Astrocyte of the spinal cord (primary cell): ENCODE results near the gene ERBB4.

ENCODE experiments used
- DNase-seq: peaks from one replicate; pipeline ENCODE4 v3.0.0; 2011; ENCODE audit warnings: low read depth, low spot score
- H3K4me3 ChIP-seq: 2 replicates; pipeline ENCODE4 v1.5.1; 2011; ENCODE audit warnings: low read depth, mild to moderate bottlenecking, low read length, moderate library complexity
- in situ Hi-C: cut with HindIII; loops from 2 replicates; pipeline ENCODE4 v1.10.0; 2017; ENCODE audit warnings: low sequenced_read_pairs
- TF ChIP-seq, protein P1 (sequence below): IDR thresholded peaks from 2 replicates; pipeline ENCODE4 v1.5.1; 2012; ENCODE audit warnings: low read depth, mild to moderate bottlenecking, low read length, inconsistent platforms

Gene ERBB4

DNA sequence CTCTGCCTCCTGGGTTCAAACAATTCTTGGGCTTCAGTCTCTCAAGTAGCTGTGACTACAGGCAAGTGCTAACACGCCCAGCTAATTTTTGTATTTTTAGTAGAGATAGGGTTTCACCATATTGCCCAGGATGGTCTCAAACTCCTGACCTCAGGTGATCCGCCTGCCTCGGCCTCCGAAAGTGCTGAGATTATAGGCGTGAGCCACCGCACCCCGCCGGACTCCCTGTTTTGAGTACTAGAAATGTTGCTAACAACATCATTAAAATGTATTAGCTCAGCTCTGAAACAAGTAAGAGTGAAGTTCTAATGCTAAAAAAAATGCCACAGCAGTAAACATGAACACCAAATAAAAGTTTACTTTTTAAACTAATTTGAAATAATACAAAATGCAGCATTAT lies 1044.5 kb downstream of the ERBB4 start:
- in situ Hi-C loops: no loop called here
- TF ChIP-seq, protein P1, sequence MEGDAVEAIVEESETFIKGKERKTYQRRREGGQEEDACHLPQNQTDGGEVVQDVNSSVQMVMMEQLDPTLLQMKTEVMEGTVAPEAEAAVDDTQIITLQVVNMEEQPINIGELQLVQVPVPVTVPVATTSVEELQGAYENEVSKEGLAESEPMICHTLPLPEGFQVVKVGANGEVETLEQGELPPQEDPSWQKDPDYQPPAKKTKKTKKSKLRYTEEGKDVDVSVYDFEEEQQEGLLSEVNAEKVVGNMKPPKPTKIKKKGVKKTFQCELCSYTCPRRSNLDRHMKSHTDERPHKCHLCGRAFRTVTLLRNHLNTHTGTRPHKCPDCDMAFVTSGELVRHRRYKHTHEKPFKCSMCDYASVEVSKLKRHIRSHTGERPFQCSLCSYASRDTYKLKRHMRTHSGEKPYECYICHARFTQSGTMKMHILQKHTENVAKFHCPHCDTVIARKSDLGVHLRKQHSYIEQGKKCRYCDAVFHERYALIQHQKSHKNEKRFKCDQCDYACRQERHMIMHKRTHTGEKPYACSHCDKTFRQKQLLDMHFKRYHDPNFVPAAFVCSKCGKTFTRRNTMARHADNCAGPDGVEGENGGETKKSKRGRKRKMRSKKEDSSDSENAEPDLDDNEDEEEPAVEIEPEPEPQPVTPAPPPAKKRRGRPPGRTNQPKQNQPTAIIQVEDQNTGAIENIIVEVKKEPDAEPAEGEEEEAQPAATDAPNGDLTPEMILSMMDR: no peak
- DNase-seq: no peak
- H3K4me3 ChIP-seq: no peak overlapping the region

DNA sequence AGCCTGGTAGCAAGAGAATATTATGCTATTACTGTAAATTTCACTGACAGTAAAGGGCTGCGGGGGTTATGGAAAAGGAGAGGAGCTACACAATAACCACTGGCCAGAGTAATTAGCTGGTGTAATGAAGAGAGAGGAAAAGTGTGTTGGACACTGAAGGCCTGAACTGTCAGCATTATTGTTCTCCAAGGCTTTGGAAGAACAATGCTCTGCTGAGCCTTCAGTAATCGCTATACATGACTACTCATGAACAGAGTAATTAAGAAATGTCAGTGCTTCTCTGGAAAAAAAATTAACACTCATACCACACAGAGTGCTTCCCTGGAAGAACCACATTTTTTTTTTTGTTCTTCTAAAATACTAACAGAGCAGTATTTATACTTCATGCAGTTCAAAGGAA lies 1050.9 kb downstream of the ERBB4 start:
- in situ Hi-C loops: no loop called here
- no peak for DNase-seq

DNA sequence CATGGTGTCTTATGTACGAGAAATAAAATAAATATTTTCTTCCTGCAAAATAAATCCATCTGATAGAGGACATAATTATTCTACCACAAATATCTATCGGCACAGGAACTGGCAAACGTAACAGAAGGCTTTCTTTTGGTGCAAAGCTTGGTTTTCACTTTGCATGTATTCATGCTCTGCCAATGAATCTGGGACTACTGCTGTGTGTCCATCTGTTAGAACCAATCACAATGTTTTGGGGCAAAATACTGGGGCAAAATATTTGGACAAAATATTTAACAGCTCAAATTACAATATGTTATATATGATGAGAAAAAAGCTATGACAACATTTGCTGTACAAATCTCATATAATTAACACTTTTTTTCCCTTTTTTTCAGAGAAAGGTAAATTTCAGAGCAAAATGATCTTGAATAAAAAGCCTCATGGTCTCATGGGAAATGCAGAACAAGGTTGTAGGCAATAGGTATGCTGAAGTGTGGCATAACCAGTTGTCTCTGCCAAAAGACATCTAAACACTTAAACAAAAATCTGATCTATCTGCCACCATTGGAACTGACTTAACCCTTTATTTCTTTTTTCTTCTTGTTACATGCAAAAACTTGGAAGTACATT lies 1059.0 kb downstream of the ERBB4 start:
- H3K4me3 ChIP-seq: no peak overlapping the region
- TF ChIP-seq, protein P1: no peak
- DNase-seq: no peak
- in situ Hi-C loops: no loop called here

More for the DNA sequence above, 1050.9 kb downstream of the ERBB4 start:
- no peak overlapping the region for H3K4me3 ChIP-seq
- TF ChIP-seq, protein P1: no peak

DNA sequence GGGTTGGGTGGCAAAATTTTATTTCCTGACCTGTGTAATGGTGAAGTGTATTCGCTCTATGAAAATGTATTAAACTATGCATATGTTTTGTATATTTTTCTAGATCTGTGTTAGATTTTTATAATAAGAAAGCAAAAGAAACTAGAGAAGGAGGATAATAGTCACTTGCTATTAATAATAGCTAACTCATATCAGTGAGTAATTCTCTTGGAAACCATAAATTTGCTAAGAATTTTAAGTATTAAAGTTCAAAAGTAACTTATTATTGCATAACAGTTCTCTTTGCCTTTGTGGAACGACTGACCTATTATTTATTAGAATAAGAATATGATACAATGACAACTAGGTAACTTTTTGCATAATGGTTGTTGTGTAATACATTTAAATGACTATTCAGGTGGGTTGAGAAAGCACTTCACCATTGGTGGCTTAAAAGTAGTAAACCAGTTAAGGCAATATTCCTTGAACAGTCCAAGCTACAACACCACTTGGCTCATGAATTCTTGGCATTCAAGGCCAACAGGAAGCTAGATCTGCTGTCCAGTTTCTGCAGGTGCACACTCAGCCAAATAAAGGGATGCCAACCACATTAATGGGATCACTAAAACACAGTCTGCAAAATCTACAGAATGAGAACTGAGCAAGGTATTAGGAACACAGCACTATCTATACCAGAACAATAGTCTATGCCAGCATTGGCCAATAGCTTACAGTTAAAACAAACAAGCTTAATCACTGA lies 1060.9 kb downstream of the ERBB4 start:
- in situ Hi-C loops: no loop called here
- no peak for DNase-seq
- H3K4me3 ChIP-seq: no peak overlapping the region
- TF ChIP-seq, protein P1: no peak

DNA sequence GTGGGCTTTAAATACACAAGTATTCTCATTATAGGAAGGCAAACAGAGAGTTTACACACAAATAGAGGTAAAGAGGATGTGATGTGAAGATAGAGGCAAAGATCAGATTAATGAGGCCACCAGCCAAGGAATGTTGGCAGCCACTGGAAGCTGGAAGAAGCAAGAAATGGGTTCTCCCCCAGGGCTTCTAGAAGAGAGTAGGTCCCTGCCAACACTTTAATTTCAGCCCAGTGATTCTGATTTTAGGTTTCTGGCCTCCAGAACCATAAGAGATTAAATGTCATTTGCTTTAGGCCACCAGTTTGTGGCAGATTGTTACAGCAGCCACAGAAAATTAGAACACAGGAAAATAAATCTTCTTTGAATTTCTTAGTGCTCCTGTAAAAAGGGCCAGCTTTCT lies 1065.5 kb downstream of the ERBB4 start:
- in situ Hi-C loops: no loop called here
- H3K4me3 ChIP-seq: no peak overlapping the region
- DNase-seq: no peak
- TF ChIP-seq, protein P1: no peak

DNA sequence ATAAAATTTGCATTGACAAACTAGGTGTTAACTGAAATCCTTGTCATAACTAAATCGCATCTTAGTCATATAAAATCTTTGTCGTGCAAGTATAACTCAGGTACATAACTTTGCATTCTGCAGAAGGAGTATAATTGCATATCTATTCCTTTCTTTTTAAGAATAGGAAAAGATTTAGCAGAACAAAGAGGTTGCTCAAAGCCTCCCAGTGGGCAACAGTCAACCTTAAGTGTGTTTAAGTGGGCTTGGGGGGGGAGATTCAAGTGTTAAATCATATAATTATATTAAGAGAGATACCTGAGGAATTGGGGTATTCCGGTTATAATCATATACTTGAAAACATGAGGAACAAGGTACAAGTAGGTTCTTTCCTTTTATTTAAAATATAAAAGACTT lies 1068.9 kb downstream of the ERBB4 start:
- H3K4me3 ChIP-seq: no peak overlapping the region
- TF ChIP-seq, protein P1: no peak
- DNase-seq: no peak
- in situ Hi-C loops: no loop called here
